Measurements from ENCODE around the gene ZNF747.

The ZNF747 gene

DNA sequence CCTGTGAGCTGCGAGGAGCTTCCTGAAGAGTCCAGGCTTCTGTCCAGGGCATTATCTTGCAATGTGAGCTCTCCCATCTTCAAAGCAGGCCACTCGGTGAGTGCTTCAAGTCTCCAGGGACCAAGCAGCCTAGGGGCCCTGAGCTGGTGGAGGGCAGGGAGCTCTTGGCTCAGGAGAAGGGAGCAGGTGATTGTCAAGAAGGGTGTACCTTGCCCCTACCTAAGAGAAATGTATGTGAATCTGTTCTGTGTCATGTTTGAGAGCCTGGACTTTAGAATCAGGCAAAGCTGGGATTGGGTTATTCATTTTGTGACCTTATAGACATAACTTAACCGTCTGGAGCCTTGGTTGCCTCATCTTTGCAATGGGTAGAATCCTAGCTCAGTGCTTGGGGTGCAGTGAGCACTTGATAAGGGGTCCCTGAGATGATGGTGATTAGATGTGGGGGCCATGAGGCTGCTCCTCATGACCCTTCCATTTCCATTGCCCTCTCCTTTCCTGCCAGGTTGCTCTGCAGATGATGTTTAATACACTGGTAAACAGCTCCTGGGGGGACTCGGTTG is 24.2 kb downstream of the ZNF747 start:
- no peak for FAIRE-seq

DNA sequence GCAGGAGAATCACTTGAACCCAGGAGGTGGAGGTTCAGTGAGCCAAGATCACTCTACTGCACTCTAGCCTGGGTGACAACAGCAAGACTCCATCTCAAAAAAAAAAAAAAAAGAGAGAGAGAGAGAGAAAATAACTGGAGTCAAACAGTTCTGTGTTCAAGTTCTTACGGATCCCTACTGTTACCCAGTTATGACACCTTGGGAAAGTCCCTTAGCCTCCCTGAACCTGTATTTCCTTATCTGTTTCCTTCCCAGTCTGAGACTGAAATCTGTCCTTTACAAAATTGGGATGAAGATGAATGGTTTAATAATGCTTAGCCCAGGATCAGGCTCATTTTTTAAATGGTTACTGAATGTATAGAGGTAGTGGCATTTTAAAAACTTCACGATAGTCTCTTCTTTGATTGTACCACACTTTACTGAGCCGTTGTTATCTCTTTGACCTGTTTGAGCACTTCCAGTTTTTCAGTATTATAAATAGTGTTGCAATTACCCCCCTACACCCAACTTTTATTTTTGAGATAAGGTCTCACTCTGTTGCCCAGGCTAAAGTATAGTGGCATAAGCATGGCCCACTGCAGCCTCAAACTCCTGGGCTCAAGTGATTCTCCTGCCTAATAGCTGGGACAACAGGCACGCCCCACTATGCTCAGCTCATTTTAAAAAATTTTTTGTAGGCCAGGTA is 25.4 kb downstream of the ZNF747 start:
- FAIRE-seq: no peak

DNA sequence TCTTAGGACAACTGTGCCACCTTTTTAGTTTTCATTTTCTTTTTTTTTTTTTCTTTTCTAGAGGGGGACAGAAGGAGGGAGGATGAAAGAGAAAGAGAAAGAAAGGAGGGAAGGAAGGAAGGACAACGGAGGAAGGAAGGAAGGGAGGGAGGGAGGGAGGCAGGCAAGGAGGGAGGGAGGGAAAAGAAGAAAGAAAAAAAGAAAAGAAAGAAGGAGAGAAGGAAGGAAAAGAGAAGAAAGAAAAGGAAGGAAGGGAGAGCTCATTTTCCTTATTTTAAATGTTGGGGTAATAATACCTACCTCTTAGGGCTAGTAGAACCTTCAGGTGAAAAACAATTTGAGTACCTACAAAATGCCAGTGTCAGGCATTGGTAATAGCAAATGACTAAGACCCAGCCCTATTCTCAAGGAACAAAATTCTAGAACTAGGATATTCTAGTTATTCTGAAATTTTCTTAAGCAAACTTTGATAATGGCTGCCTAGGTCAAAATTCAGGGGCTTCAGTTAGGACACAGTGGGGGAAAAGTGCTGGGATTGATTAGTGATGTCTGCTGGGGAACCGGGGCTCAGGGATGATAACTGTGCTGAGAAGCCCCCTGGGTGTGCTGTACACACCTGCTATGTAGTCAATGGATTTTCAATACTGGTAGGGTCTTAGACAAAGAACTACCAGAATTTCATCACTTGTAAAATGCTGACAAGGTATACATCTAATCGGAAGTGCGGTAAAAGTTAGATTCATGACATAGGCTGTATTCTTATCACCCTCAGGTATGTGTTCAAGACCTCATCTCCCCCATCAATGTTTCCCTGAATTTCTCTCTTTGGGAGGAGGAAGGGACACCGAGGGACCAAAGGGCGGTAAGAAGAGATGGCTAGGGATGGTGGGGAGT is 31.0 kb downstream of the ZNF747 start:
- FAIRE-seq: no peak

DNA sequence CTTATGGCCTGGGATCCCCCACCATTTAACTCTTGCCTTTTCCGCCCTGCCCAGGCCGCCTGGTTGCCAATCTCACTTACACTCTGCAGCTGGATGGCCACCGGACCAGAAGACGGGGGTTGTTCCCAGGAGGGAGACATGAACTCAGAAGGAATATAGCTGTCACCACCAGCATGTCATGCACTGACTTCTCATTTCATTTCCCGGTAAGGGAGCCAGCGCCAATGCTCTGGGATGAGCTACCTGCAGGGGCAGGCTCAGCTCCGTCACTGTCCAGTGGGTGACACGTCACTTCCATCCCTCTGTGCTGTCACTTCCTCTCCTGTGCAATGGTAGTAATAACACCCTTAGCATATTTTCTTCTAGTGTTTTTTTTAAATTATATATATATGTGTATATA is 35.4 kb downstream of the ZNF747 start:
- FAIRE-seq: no peak

DNA sequence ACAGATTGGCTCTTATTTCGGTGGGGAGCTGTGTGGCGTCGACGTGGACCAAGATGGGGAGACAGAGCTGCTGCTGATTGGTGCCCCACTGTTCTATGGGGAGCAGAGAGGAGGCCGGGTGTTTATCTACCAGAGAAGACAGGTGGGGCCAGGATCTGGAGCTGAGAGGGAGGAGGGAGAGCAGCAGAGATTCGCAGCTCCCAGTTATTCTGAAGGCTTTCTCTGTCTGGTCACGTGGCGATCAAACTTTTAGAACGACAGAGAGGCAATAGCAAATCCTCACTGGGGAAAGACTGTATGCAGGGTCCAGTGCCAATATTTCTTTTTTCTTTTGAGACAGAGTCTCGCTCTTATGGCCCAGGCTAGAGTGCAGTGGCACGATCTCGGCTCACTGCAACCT is 39.9 kb downstream of the ZNF747 start:
- FAIRE-seq: no peak

DNA sequence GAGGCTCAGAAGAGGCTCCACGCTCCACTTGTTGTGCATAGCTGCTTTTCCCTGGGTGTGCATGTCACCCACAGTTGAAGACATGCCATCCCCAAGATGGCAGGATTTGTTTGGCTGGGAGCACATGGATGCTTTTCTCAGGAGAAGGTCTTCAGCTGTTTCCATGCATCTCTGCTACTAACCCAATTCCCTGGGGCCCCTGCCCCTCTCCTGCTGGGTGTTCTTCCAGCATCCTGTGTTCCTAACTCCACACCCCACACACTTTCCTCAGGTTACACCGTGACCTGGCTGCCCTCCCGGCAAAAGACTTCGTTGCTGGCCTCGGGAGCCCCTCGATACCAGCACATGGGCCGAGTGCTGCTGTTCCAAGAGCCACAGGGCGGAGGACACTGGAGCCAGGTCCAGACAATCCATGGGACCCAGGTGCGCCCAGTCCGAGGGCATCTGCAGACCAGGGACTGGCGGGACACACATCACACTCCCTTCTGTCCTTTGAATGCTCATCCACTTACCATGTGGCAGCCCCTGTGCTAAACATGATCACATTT is 40.6 kb downstream of the ZNF747 start:
- no peak for FAIRE-seq

DNA sequence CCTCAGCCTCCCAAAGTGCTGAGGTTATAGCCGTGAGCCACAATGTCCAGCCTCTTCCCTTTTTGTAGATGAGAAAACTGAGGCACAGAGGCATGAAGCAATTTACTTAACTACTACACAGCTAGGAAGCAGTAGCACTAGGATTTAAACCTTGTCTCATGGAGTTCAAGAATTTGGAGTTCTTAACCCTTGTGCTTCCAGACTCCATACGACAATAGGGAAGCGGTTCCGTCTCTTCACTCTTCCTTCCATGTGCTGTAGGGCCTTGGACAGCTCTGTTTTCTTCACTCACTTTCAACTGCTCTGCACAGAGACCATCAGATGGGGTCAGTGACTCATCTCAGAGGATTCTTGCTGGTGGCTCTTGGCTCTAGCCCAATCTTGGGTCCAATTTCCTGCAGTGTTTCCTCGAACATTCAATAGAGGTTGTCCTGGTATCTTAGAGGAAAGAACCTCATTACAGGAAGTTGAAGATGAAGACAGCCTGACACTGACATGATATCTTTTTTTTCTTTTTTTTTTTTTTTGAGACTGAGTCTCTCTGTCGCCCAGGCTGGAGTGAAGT is 42.8 kb downstream of the ZNF747 start:
- no peak for FAIRE-seq

DNA sequence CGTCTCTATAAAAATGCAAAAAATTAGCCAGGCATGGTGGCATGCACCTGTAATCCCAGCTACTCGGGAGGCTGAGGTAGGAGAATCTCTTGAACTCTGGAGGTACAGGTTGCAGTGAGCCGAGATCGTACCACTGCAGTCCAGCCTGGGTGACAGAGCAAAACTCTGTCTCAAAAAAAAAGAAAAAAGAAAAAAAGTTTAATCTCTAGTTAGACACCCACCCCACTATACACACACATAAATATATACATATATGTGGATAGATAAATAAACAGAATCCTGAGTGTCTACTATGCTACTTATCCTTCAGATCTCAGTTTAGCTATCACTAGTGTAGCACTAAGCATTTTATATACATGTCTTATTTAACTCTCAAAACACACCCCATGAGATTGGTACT is 43.4 kb downstream of the ZNF747 start:
- no peak for FAIRE-seq

DNA sequence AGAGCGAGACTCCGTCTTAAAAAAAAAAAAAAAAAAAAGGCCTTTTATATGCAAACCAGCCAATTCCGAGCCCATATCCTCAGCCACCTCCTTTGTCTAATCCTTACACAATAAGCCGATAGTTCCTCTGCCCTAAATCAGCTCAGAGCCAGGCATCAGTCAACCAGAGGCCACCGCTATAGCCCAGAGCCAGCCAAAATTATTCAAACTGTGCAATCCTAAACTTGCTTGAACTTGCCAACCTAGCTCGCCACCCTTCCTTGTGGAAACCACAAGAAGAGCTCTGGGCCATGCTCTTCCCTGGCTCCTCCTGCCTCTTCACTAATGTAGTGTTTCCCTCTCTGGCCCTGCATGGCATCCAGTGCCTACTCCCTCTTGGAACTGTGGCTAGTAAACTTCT is 44.4 kb downstream of the ZNF747 start:
- no peak for FAIRE-seq

DNA sequence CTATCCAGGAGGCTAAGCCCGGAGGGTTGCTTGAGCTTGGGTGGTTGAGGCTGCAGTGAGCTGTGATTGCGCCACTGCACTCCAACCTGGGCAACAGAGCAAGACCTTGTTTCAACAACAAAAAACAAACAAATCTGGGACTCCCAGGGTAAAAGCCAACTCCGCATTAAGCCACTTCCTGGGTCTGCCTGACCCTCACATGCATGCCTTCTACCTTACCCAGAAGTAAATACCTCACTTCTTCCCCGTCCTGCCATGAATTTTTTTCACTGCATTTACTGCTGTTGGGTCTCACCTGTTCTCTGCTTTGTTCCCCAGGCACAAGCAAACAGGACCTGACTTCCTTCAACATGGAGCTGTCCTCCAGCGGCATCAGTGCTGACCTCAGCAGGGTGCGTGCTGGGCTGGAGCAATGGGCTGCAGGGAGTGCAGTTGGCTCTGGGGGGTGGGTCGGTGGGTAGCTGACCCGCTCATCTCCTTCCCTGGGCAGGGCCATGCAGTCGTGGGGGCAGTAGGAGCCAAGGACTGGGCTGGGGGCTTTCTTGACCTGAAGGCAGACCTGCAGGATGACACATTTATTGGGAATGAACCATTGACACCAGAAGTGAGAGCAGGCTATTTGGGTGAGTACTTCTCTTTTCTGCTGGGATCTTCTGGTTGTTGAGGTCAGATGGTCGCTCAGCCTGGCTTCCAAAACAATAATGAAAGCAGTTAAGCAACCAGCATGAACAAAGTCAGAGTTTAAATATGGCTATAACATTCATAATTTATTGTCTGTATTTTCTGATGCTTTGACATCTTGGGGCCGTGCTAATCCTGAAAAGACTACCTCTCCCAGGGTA is 45.7 kb downstream of the ZNF747 start:
- FAIRE-seq: no peak

DNA sequence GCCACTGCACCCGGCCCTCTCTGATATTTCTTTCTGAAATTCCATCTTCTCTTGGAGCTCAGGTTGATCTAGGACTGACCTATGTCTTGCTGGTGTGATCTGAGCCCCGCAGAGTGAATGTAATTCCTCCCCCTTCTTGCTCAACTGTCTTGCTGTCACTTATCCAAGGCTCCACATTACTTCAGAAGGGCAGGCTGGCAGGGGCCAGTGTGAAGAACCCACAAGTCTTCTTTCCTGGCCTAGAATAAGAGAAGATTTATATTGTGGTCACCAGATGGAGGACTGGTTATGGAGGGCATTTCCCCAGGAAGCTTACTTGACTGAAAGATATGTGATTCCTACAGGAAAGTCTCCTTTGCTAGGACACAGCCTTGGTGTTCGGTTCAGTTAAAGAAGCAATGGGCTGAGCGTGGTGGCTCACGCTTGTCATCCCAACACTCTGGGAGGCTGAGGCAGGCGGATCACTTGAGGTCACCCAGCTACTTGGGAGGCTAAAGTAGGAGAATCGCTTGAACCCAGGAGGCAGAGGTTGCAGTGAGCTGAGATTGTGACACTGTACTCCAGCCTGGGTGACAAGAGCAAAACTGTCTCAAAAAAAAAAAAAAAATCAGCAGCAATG is 48.7 kb downstream of the ZNF747 start:
- no peak for FAIRE-seq

DNA sequence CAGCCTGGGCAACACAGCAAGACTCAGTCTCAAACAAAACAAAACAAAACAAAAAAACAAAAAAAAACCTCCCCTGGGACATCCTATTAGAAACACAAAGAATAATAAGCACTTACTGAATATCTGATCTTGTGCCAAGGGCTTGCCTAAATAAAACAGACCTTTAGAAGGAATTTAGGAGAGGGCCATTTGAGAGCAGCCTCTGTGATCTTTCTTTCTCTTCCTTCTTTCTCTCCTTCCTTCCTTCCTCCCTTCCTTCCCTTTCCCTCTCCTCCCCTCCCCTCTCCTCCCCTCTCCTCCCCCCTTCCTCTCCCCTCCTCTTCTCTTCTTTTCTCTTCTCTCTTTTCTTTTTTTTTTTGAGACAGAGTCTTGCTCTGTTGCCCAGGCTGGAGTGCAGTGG is 49.8 kb downstream of the ZNF747 start:
- FAIRE-seq: no peak

DNA sequence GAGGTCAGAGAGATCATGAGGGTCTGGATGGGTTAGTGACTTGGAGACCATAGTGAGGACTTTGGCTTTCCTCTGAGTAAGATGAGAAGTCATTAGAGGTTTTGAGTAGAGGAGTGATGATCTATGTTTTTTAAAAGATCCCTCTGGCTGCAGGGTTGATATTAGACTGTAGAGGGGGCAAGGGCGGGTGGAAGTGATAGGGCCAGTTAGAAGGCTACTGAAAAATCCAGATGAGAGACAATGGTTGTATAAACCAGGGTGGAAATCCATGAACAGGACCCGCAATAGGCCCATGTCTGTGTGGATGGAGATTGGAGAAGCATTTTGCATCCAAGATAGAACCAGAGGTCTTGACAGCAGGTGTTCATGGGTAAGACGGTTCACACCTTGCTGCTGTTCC is 52.3 kb downstream of the ZNF747 start:
- no peak for FAIRE-seq

DNA sequence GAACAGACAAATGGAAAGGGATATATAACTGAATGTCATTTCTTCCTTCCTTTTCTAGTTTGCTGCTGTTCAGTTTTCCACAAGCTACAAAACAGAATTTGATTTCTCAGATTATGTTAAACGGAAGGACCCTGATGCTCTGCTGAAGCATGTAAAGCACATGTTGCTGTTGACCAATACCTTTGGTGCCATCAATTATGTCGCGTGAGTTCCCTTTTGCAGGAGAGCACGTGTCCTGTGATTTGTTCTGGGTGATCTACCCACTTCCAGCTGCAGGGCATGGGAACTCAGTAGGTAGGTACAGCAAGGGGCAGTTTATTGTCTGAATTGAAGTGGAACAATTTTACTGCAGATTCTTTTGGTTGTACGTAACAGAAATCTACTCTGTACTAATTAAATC is 53.3 kb downstream of the ZNF747 start:
- no peak for FAIRE-seq

All from A204.1 (cell line).